Rectal smooth muscle tissue (tissue), 1 donor: ENCODE data around the gene GHR.

Experiments
- H3K27ac ChIP-seq: one replicate; pipeline ENCODE4 v1.7.0; 2013; ENCODE audit warnings: low read depth, low read length, inconsistent platforms
- H3K27me3 ChIP-seq: one replicate; pipeline ENCODE4 v1.7.0; 2013; ENCODE audit warnings: low read length; ENCODE audit not compliant: control insufficient read depth, insufficient read depth
- H3K36me3 ChIP-seq: one replicate; pipeline ENCODE4 v1.7.0; 2013; ENCODE audit warnings: low read length; ENCODE audit not compliant: control insufficient read depth, insufficient read depth
- H3K4me1 ChIP-seq: one replicate; pipeline ENCODE4 v1.7.0; 2013; ENCODE audit warnings: low read length; ENCODE audit not compliant: control insufficient read depth, insufficient read depth
- H3K4me3 ChIP-seq: one replicate; pipeline ENCODE4 v1.7.0; 2013; ENCODE audit warnings: low read length
- H3K9ac ChIP-seq: one replicate; pipeline ENCODE4 v1.7.0; 2013; ENCODE audit warnings: low read length

Gene GHR

GRCh38 chr5:42767491-42768105 is 344.4 kb downstream of the GHR start:
- Histone ChIP-seq H3K4me3 (no peak overlapping the region), H3K27ac (no peak overlapping the region), H3K9ac (no peak overlapping the region), H3K4me1 (no peaks in the 10 kb centered on the region), H3K27me3 (no peaks in the 10 kb centered on the region), H3K36me3 (no peaks in the 10 kb centered on the region)

GRCh38 chr5:42768106-42768504 is 344.9 kb downstream of the GHR start:
- no peak overlapping the region for H3K27ac ChIP-seq
- no peaks in the 10 kb centered on the region for H3K36me3 ChIP-seq
- no peak overlapping the region for H3K9ac ChIP-seq
- H3K27me3 ChIP-seq = no peaks in the 10 kb centered on the region
- no peak overlapping the region for H3K4me3 ChIP-seq
- H3K4me1 ChIP-seq = no peaks in the 10 kb centered on the region

- H3K4me3 ChIP-seq = no peak overlapping the region
- H3K9ac ChIP-seq = no peak overlapping the region
- H3K36me3 ChIP-seq = no peaks in the 10 kb centered on the region
- H3K27ac ChIP-seq = no peak overlapping the region
- no peaks in the 10 kb centered on the region for H3K4me1 ChIP-seq
- H3K27me3 ChIP-seq = no peaks in the 10 kb centered on the region
Measured at GRCh38 chr5:42770003-42770402, 346.8 kb downstream of the GHR start.
